HFFc6 (cell line): ENCODE data around the gene PCDHGA12. TPM values are rescaled to one million over a fixed set of nuclear protein-coding genes. Genes with fewer than 3 reads are reported as not detected.
"Not testable (repeated sequence)": the region's sequence is repeated elsewhere in the genome, so short reads cannot be mapped to it uniquely, and the experiment has no call there.

ENCODE experiments used
- DNase-seq: peaks from one replicate; pipeline ENCODE4 v3.0.0-alpha.2; 2018
- H3K27ac Mint-ChIP-seq: 2 replicates; pipeline ENCODE4 v1.8.0; 2020; ENCODE audit warnings: mild to moderate bottlenecking, mixed read lengths
- H3K27me3 Mint-ChIP-seq: 2 replicates; pipeline ENCODE4 v1.8.0; 2021; ENCODE audit warnings: mild to moderate bottlenecking, moderate library complexity, mixed read lengths; ENCODE audit not compliant: insufficient read depth
- H3K36me3 Mint-ChIP-seq: 2 replicates; pipeline ENCODE4 v1.8.0; 2021; ENCODE audit warnings: low read depth, mixed read lengths
- H3K4me1 Mint-ChIP-seq: 2 replicates; pipeline ENCODE4 v1.8.0; 2020; ENCODE audit warnings: low read depth, mixed read lengths
- H3K4me3 Mint-ChIP-seq: 2 replicates; pipeline ENCODE4 v1.8.0; 2020; ENCODE audit warnings: mild to moderate bottlenecking, moderate library complexity, mixed read lengths
- H3K9me3 Mint-ChIP-seq: 2 replicates; pipeline ENCODE4 v1.8.0; 2020; ENCODE audit warnings: mild to moderate bottlenecking, mixed read lengths
- total RNA-seq, 6 experiments: library from RNA; stranded (reverse); fragmentation: NEBNext Ultra II Directional; extraction: Animal tissue kit (Norgen Biotek cat#: 25700); gene quantifications; 2 replicates in 1 of 6; 3 replicates in 5 of 6; pipeline ENCODE4 v1.2.3, GENCODE V29; 2021
- TF ChIP-seq, protein P1 (sequence below): fragments of 200-600 bp; sonication (generic); IDR thresholded peaks from 2 replicates; pipeline ENCODE4 v1.5.0; 2021; ENCODE audit warnings: antibody characterized with exemption, mild to moderate bottlenecking

Gene PCDHGA12
- total RNA-seq, 6 experiments from 2014 or later: 8.8 to 21.0 (median 18.9) TPM

DNA sequence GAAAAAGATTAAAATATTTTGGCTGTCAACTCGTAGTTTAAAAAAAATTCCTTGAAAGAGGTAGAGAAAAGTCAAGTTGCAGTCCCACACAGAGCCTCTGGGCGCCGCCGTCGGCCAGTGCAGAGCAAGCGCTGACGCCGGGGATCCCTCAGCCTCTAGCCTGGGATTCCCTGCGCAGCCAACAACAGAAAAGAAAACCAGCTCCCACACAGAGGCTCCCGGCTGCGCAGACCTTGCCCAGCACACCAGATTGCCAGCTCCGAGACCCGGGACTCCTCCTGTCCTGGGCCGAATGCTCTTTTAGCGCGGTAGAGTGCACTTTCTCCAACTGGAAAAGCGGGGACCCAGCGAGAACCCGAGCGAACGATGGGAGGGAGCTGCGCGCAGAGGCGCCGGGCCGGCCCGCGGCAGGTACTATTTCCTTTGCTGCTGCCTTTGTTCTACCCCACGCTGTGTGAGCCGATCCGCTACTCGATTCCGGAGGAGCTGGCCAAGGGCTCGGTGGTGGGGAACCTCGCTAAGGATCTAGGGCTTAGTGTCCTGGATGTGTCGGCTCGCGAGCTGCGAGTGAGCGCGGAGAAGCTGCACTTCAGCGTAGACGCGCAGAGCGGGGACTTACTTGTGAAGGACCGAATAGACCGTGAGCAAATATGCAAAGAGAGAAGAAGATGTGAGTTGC is 12.7 kb upstream of the PCDHGA12 start, which contains the start of gene PCDHGB7:
Gene PCDHGB7, plus strand, starts transcription at position 184 of the 679 bp plus-strand sequence. Its CDS starts 183 bp downstream, at position 367.
- Mint-ChIP-seq H3K4me3 (peak within 1 kb of the TSS; percentile 90), H3K9me3 (peaks cover 50% of the 10 kb centered on the region), H3K36me3 (peaks cover 61% of the 10 kb centered on the region), H3K27ac (peak within 1 kb of the TSS; percentile 79; the same call in 1 of the 2 replicates), H3K4me1 (peaks cover 25% of the 10 kb centered on the region)
- peak; percentile 83 for DNase-seq
- H3K27me3 Mint-ChIP-seq: not testable (repeated sequence)
- TF ChIP-seq, protein P1, sequence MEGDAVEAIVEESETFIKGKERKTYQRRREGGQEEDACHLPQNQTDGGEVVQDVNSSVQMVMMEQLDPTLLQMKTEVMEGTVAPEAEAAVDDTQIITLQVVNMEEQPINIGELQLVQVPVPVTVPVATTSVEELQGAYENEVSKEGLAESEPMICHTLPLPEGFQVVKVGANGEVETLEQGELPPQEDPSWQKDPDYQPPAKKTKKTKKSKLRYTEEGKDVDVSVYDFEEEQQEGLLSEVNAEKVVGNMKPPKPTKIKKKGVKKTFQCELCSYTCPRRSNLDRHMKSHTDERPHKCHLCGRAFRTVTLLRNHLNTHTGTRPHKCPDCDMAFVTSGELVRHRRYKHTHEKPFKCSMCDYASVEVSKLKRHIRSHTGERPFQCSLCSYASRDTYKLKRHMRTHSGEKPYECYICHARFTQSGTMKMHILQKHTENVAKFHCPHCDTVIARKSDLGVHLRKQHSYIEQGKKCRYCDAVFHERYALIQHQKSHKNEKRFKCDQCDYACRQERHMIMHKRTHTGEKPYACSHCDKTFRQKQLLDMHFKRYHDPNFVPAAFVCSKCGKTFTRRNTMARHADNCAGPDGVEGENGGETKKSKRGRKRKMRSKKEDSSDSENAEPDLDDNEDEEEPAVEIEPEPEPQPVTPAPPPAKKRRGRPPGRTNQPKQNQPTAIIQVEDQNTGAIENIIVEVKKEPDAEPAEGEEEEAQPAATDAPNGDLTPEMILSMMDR: peak; percentile 86

GRCh38 chr5:141419074-141419880 is 11.0 kb upstream of the PCDHGA12 start:
- Mint-ChIP-seq H3K36me3 (peaks cover 54% of the 10 kb centered on the region), H3K27me3 (peaks cover 2% of the 10 kb centered on the region), H3K27ac (no peak overlapping the region), H3K4me1 (peaks cover 35% of the 10 kb centered on the region), H3K4me3 (peak overlapping the region; percentile 90; the same call in 1 of the 2 replicates), H3K9me3 (peaks cover 47% of the 10 kb centered on the region)
- no peak for DNase-seq
- TF ChIP-seq, protein P1: no peak

DNA sequence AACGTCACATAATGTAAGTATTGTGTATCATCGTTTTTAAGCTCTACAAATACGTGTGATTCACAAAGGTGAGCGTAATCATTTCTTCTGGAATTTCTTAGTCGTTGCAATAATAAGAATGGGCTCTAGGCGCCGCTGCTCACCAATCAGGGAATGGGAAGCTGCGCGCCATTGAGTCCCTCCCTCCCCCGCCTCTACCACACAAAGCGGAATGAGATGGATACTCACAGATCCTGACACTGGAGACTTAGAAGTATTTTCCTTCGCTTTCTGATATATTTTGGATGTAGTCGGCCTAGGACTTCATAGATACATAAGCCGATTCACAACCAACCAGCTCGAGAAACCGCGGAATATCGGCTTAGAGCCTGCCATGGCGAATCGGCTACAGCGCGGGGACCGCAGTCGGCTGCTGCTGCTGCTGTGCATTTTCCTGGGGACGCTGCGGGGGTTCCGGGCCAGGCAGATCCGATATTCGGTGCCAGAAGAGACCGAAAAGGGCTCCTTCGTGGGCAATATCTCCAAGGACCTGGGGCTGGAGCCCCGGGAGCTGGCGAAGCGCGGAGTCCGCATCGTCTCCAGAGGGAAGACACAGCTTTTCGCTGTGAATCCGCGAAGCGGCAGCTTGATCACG is 9.3 kb upstream of the PCDHGA12 start, which contains the start of gene PCDHGA11:
Gene PCDHGA11, plus strand, starts transcription at position 197 of the 634 bp plus-strand sequence. Its CDS starts 177 bp downstream, at position 374.
- peaks cover 4% of the 10 kb centered on the region for H3K27me3 Mint-ChIP-seq
- peaks cover 47% of the 10 kb centered on the region for H3K9me3 Mint-ChIP-seq
- TF ChIP-seq, protein P1: peak; percentile 82
- peaks cover 44% of the 10 kb centered on the region for H3K4me1 Mint-ChIP-seq
- peak; percentile 23 for DNase-seq
- peaks cover 57% of the 10 kb centered on the region for H3K36me3 Mint-ChIP-seq
- peak within 1 kb of the TSS; percentile 69; the same call in 1 of the 2 replicates for H3K27ac Mint-ChIP-seq
- peak within 1 kb of the TSS; percentile 88 for H3K4me3 Mint-ChIP-seq

DNA sequence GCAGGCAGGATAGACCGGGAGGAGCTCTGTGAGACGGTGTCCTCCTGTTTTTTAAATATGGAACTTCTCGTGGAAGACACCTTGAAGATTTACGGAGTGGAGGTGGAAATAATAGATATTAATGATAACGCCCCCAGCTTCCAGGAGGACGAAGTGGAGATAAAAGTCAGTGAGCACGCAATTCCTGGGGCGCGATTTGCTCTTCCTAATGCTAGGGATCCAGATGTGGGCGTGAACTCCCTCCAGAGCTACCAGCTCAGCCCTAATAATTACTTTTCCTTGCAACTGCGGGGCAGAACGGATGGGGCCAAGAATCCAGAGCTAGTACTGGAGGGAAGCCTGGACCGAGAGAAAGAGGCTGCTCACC is 8.8 kb upstream of the PCDHGA12 start:
- no peak overlapping the region; the same call in 1 of the 2 replicates for H3K27ac Mint-ChIP-seq
- peak overlapping the region; percentile 88 for H3K4me3 Mint-ChIP-seq
- peaks cover 44% of the 10 kb centered on the region for H3K4me1 Mint-ChIP-seq
- peaks cover 62% of the 10 kb centered on the region for H3K36me3 Mint-ChIP-seq
- no peak for DNase-seq
- TF ChIP-seq, protein P1: no peak
- H3K27me3 Mint-ChIP-seq: peaks cover 4% of the 10 kb centered on the region
- H3K9me3 Mint-ChIP-seq: peaks cover 48% of the 10 kb centered on the region

DNA sequence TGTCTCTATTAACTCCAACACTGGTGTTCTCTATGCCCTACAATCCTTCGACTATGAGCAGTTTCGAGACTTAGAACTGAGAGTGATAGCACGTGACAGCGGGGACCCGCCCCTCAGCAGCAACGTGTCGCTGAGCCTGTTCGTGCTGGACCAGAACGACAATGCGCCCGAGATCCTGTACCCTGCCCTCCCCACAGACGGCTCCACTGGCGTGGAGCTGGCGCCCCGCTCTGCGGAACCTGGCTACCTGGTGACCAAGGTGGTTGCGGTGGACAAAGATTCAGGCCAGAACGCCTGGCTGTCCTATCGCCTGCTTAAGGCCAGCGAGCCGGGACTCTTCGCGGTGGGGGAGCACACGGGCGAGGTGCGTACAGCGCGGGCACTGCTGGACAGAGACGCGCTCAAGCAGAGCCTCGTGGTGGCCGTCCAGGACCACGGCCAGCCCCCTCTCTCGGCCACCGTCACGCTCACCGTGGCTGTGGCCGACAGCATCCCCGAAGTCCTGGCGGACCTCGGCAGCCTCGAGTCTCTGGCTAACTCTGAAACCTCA is 7.5 kb upstream of the PCDHGA12 start:
- Mint-ChIP-seq H3K4me3 (no peak overlapping the region), H3K9me3 (peaks cover 55% of the 10 kb centered on the region), H3K27me3 (peaks cover 2% of the 10 kb centered on the region; the same call in 1 of the 2 replicates), H3K36me3 (peaks cover 66% of the 10 kb centered on the region), H3K27ac (no peak overlapping the region), H3K4me1 (peaks cover 42% of the 10 kb centered on the region)
- no peak for DNase-seq
- TF ChIP-seq, protein P1: no peak
